GM13977 (cell line): ENCODE data around the gene KIF13A.

Experiments
- DNase-seq: peaks from one replicate; pipeline ENCODE4 v3.0.0; 2012; ENCODE audit warnings: low spot score
- CTCF ChIP-seq: IDR thresholded peaks from 2 replicates; pipeline ENCODE4 v1.5.1; 2012; ENCODE audit warnings: mild to moderate bottlenecking, control low read depth; ENCODE audit not compliant: insufficient read depth; ENCODE audit errors: extremely low read depth, missing control alignments
- in situ Hi-C: fragments of 300-500 bp; cut with MboI; formaldehyde crosslinking; loops from one replicate; pipeline ENCODE4 v1.12.0; 2022; ENCODE audit warnings: low sequenced_read_pairs, low pct_unique_long_range_greater_than_20kb, mixed read lengths, inconsistent platforms; ENCODE audit not compliant: unreplicated experiment

The KIF13A gene

GRCh38 chr6:17938901-17939300, 48.5 kb downstream of the KIF13A start:
- DNase-seq, result no peak
- TF ChIP-seq CTCF, result no peak
- in situ Hi-C loops, result no loop called here

- in situ Hi-C loops, result no loop called here
- no peak for TF ChIP-seq CTCF
- no peak for DNase-seq
These were observed 52.0 kb downstream of the KIF13A start for GRCh38 chr6:17935188-17936149.

GRCh38 chr6:17933716-17934115, 53.7 kb downstream of the KIF13A start:
- in situ Hi-C loops, result no loop called here
- DNase-seq, result no peak
- TF ChIP-seq CTCF, result no peak

GRCh38 chr6:17932330-17932852, 55.0 kb downstream of the KIF13A start:
- DNase-seq, result no peak
- TF ChIP-seq CTCF, result no peak
- in situ Hi-C loops, result no loop called here

- no peak for DNase-seq
- no peak for TF ChIP-seq CTCF
These were observed 56.2 kb downstream of the KIF13A start for GRCh38 chr6:17931227-17931626.

GRCh38 chr6:17930321-17930993, 57.0 kb downstream of the KIF13A start:
- no peak for DNase-seq
- in situ Hi-C loops, result no loop called here
- TF ChIP-seq CTCF, result no peak

More at GRCh38 chr6:17931227-17931626, 56.2 kb downstream of the KIF13A start:
- in situ Hi-C loops, result no loop called here
